Type B pancreatic cell (in vitro differentiated cells): ENCODE data around the gene XXYLT1. TPM values are rescaled to one million over a fixed set of nuclear protein-coding genes. Genes with fewer than 3 reads are reported as not detected.

Experiments used
- DNase-seq: peaks from one replicate; pipeline ENCODE4 v3.0.0; 2021; ENCODE audit warnings: mixed read lengths; ENCODE audit not compliant: unreplicated experiment; ENCODE audit errors: extremely low spot score
- H3K27ac Mint-ChIP-seq: 2 replicates; pipeline ENCODE4 v1.8.0; 2021; ENCODE audit warnings: mild to moderate bottlenecking, mixed read lengths
- H3K27me3 Mint-ChIP-seq: 2 replicates; pipeline ENCODE4 v1.8.0; 2021; ENCODE audit warnings: mixed read lengths
- H3K36me3 Mint-ChIP-seq: 2 replicates; pipeline ENCODE4 v1.8.0; 2021; ENCODE audit warnings: mixed read lengths
- H3K4me1 Mint-ChIP-seq: one replicate; pipeline ENCODE4 v1.8.0; 2021; ENCODE audit warnings: mixed read lengths; ENCODE audit not compliant: unreplicated experiment
- H3K4me3 Mint-ChIP-seq: 2 replicates; pipeline ENCODE4 v1.8.0; 2021; ENCODE audit warnings: mild to moderate bottlenecking, mixed read lengths
- H3K9me3 Mint-ChIP-seq: 2 replicates; pipeline ENCODE4 v1.8.0; 2021; ENCODE audit warnings: mixed read lengths
- CTCF ChIP-seq: fragments of 200-600 bp; sonication (generic); conservative IDR thresholded peaks from 2 replicates; pipeline ENCODE4 v1.5.0; 2021; ENCODE audit warnings: antibody characterized with exemption, mild to moderate bottlenecking
- total RNA-seq: library from RNA; stranded (reverse); gene quantifications from 2 replicates; pipeline ENCODE4 v1.2.1, GENCODE V29; 2021; ENCODE audit warnings: low replicate concordance

XXYLT1 gene
- total RNA-seq, 1 donor from 2014 or later: 27.0 TPM

- H3K4me3 Mint-ChIP-seq: no peak overlapping the region
- peaks cover 15% of the 10 kb centered on the region for H3K4me1 Mint-ChIP-seq
- no peaks in the 10 kb centered on the region for H3K27me3 Mint-ChIP-seq
- no peak for DNase-seq
- TF ChIP-seq CTCF: no peak
- peaks cover 13% of the 10 kb centered on the region for H3K9me3 Mint-ChIP-seq
- peaks cover 22% of the 10 kb centered on the region for H3K36me3 Mint-ChIP-seq
- no peak overlapping the region for H3K27ac Mint-ChIP-seq
These were observed 130.5 kb downstream of the XXYLT1 start for GRCh38 chr3:195140410-195140809.

GRCh38 chr3:195139876-195140240, 131.1 kb downstream of the XXYLT1 start:
- Mint-ChIP-seq H3K4me1 (peaks cover 20% of the 10 kb centered on the region), H3K36me3 (peaks cover 22% of the 10 kb centered on the region), H3K4me3 (no peak overlapping the region), H3K27ac (no peak overlapping the region), H3K9me3 (peaks cover 13% of the 10 kb centered on the region), H3K27me3 (no peaks in the 10 kb centered on the region)
- DNase-seq: no peak
- TF ChIP-seq CTCF: no peak

- no peak for DNase-seq
- Mint-ChIP-seq H3K27ac (no peak overlapping the region), H3K9me3 (peaks cover 13% of the 10 kb centered on the region), H3K27me3 (no peaks in the 10 kb centered on the region), H3K4me3 (no peak overlapping the region), H3K36me3 (peaks cover 22% of the 10 kb centered on the region), H3K4me1 (peaks cover 26% of the 10 kb centered on the region)
- no peak for TF ChIP-seq CTCF
These were observed 131.7 kb downstream of the XXYLT1 start for GRCh38 chr3:195139091-195139875.

- no peak overlapping the region for H3K4me3 Mint-ChIP-seq
- H3K27ac Mint-ChIP-seq: no peak overlapping the region
- peaks cover 13% of the 10 kb centered on the region for H3K9me3 Mint-ChIP-seq
- peaks cover 18% of the 10 kb centered on the region for H3K36me3 Mint-ChIP-seq
- peaks cover 28% of the 10 kb centered on the region for H3K4me1 Mint-ChIP-seq
- DNase-seq: no peak
- H3K27me3 Mint-ChIP-seq: no peaks in the 10 kb centered on the region
- no peak for TF ChIP-seq CTCF
These were observed 133.0 kb downstream of the XXYLT1 start for GRCh38 chr3:195137638-195138588.

GRCh38 chr3:195135917-195136316, 135.0 kb downstream of the XXYLT1 start:
- DNase-seq: no peak
- TF ChIP-seq CTCF: no peak
- peaks cover 5% of the 10 kb centered on the region for H3K36me3 Mint-ChIP-seq
- H3K9me3 Mint-ChIP-seq: peaks cover 6% of the 10 kb centered on the region
- no peak overlapping the region for H3K27ac Mint-ChIP-seq
- H3K4me3 Mint-ChIP-seq: no peak overlapping the region
- H3K4me1 Mint-ChIP-seq: peaks cover 42% of the 10 kb centered on the region
- H3K27me3 Mint-ChIP-seq: peaks cover 5% of the 10 kb centered on the region
